Endothelial cell of umbilical vein (primary cell): ENCODE measurements around the gene FBN3. TPM values are rescaled to one million over a fixed set of nuclear protein-coding genes. Genes with fewer than 3 reads are reported as not detected.

Experiments
- BruUV-seq: library from RNA; stranded (reverse); fragments of 400-500 nt; replicated peaks from 2 replicates; lab custom pipeline; 2021; lab: Mats Ljungman, UMichigan
- CTCF ChIA-PET: fragments of 300-600, 350-600 bp; sonication (Branson Sonifier 250); formaldehyde crosslinking; loops from one replicate; lab custom pipeline; 2021; ENCODE audit warnings: antibody characterized with exemption, inconsistent platforms; lab: Charles Lee
- POLR2A ChIA-PET: fragments of 300-600, 350-600 bp; sonication (Branson Sonifier 250); formaldehyde crosslinking; loops from one replicate; lab custom pipeline; 2021; ENCODE audit warnings: antibody characterized with exemption, inconsistent platforms; lab: Charles Lee
- DNase-seq: peaks from one replicate; pipeline ENCODE4 v3.0.0-alpha.2; 2011; ENCODE audit warnings: low read depth, low spot score
- FAIRE-seq: peaks from 2 replicates; lab custom pipeline; 2011; peaks lifted over from hg19 to GRCh38; lab: Jason Lieb, UNC
- H2AFZ ChIP-seq: 2 replicates; pipeline ENCODE4 v1.6.0; 2012; ENCODE audit warnings: low read depth, low read length, control low read depth, inconsistent platforms
- H3K27ac ChIP-seq: 2 replicates; pipeline ENCODE4 v1.5.1; 2011; ENCODE audit warnings: low read depth, mild to moderate bottlenecking, control low read depth, low read length, moderate library complexity; ENCODE audit not compliant: insufficient read depth
- H3K27me3 ChIP-seq, 2 experiments: 2 replicates each; pipeline versions ENCODE4 v1.6.0 to v1.6.1; 2011; ENCODE audit warnings: low read length in 2 of 2, mixed read lengths in 1 of 2; ENCODE audit not compliant: control insufficient read depth in 2 of 2, insufficient read depth in 2 of 2
- H3K36me3 ChIP-seq, 2 experiments: 2 replicates in 1 of 2; 3 replicates in 1 of 2; pipeline ENCODE4 v1.5.1; 2011; ENCODE audit warnings: low read length in 2 of 2, mild to moderate bottlenecking in 1 of 2, moderate library complexity in 1 of 2; ENCODE audit not compliant: control insufficient read depth in 2 of 2, insufficient read depth in 2 of 2; ENCODE audit errors: extremely low read depth in 1 of 2
- H3K4me1 ChIP-seq: 3 replicates; pipeline ENCODE4 v1.5.1; 2011; ENCODE audit warnings: mild to moderate bottlenecking, low read length; ENCODE audit not compliant: control insufficient read depth, insufficient read depth; ENCODE audit errors: extremely low read depth
- H3K4me2 ChIP-seq: 2 replicates; pipeline ENCODE4 v1.6.1; 2011; ENCODE audit warnings: low read length, control low read depth, mixed read lengths; ENCODE audit not compliant: insufficient read depth
- H3K4me3 ChIP-seq, 3 experiments: fragments of 200-600 bp in 1 of 3; sonication (generic), shearing (Covaris generic) in 1 of 3; replicated peaks in 1 of 3; 2 replicates each; pipeline ENCODE4 v1.5.1; 2011 to 2016; ENCODE audit warnings: control low read depth in 3 of 3, low read length in 3 of 3, mild to moderate bottlenecking in 2 of 3, inconsistent platforms in 1 of 3, low read depth in 1 of 3, moderate library complexity in 1 of 3; ENCODE audit not compliant: insufficient read depth in 1 of 3
- H3K79me2 ChIP-seq: 2 replicates; pipeline ENCODE4 v1.6.0; 2012; ENCODE audit warnings: low read length, inconsistent platforms; ENCODE audit not compliant: control insufficient read depth, insufficient read depth
- H3K9ac ChIP-seq: replicated peaks from 2 replicates; pipeline ENCODE3; 2011; ENCODE audit warnings: low read length, control low read depth; ENCODE audit not compliant: insufficient read depth; ENCODE audit errors: extremely low read depth
- H3K9me1 ChIP-seq: replicated peaks from 3 replicates; pipeline ENCODE4 v1.6.0; 2011; ENCODE audit warnings: mild to moderate bottlenecking, low read length; ENCODE audit not compliant: control insufficient read depth, insufficient read depth; ENCODE audit errors: extremely low read depth
- H3K9me3 ChIP-seq: replicated peaks from 2 replicates; pipeline ENCODE4 v1.5.1; 2012; ENCODE audit warnings: low read length, inconsistent platforms; ENCODE audit not compliant: control insufficient read depth, insufficient read depth
- H4K20me1 ChIP-seq: replicated peaks from 2 replicates; pipeline ENCODE3; 2011; ENCODE audit warnings: mild to moderate bottlenecking, low read length; ENCODE audit not compliant: control insufficient read depth, insufficient read depth; ENCODE audit errors: extremely low read depth
- EZH2 ChIP-seq: IDR thresholded peaks from 2 replicates; pipeline ENCODE4 v1.6.1; 2012; ENCODE audit warnings: borderline replicate concordance, low read depth, mild to moderate bottlenecking, moderate library complexity, low read length, inconsistent platforms; ENCODE audit not compliant: severe bottlenecking
- FOS ChIP-seq: IDR thresholded peaks from 2 replicates; pipeline ENCODE4 v1.6.1; 2011; ENCODE audit warnings: mild to moderate bottlenecking, low read length, moderate library complexity, borderline replicate concordance; ENCODE audit not compliant: insufficient read depth
- GATA2 ChIP-seq: IDR thresholded peaks from 2 replicates; pipeline ENCODE4 v1.7.0; 2011; ENCODE audit warnings: low read depth, mild to moderate bottlenecking, moderate library complexity, mixed read lengths, low read length; ENCODE audit not compliant: insufficient read length, insufficient read depth
- JUN ChIP-seq: IDR thresholded peaks from 2 replicates; pipeline ENCODE4 v1.6.1; 2011; ENCODE audit warnings: borderline replicate concordance, low read depth; ENCODE audit not compliant: insufficient read length, insufficient read depth
- MYC ChIP-seq: IDR thresholded peaks from one replicate; pipeline ENCODE4 v1.6.1; 2011; ENCODE audit warnings: mild to moderate bottlenecking, low read depth, low read length
- POLR2A ChIP-seq: IDR thresholded peaks from 2 replicates; pipeline ENCODE4 v1.6.1; 2012; ENCODE audit warnings: low read depth, mild to moderate bottlenecking, control low read depth, low read length
- POLR2AphosphoS5 ChIP-seq: IDR thresholded peaks from 2 replicates; pipeline ENCODE4 v1.6.1; 2012; ENCODE audit warnings: low read depth, mild to moderate bottlenecking, control low read depth, low read length, moderate library complexity; ENCODE audit not compliant: insufficient read depth
- dilution Hi-C: fragments of 300-500 bp; cut with MboI; formaldehyde crosslinking; loops from one replicate; pipeline ENCODE4 v1.15.0; 2019; ENCODE audit warnings: low sequenced_read_pairs; ENCODE audit not compliant: extremely low pct_ligation_motif_present
- intact Hi-C: fragments of 100-400 bp; cut with micrococcal nuclease; formaldehyde crosslinking; loops from one replicate; pipeline ENCODE4 v1.10.0; 2022
- polyA plus RNA-seq, 4 experiments: library from polyadenylated mRNA; depleted of rRNA in 3 of 4; stranded (reverse) in 3 of 4; unstranded in 1 of 4; fragments of >200 nt; gene quantifications; 2 replicates each; pipeline versions ENCODE4 v1.2.1 to v1.2.3, GENCODE V29; 2011 to 2012; ENCODE audit warnings: missing spikeins in 1 of 4
- total RNA-seq: library from RNA; stranded (reverse); gene quantifications from 2 replicates; pipeline ENCODE4 v1.2.3, GENCODE V29; 2021
- TF ChIP-seq, protein P1 (sequence below), 2 donors: IDR thresholded peaks; 1 replicate in 1 of 2; 2 replicates in 1 of 2; pipeline ENCODE4 v1.5.1; 2011; ENCODE audit warnings: low read length in 2 of 2, mild to moderate bottlenecking in 2 of 2, moderate library complexity in 2 of 2, control low read depth in 1 of 2, inconsistent platforms in 1 of 2, low read depth in 1 of 2; ENCODE audit not compliant: insufficient read depth in 1 of 2; ENCODE audit errors: extremely low read depth in 1 of 2
- TF ChIP-seq, protein P2 (sequence below): IDR thresholded peaks from 2 replicates; pipeline ENCODE4 v1.6.1; 2011; ENCODE audit not compliant: insufficient read depth, insufficient read length

The FBN3 gene
- total and polyA plus RNA-seq, 2 donors (not counting 3 experiments of a cell fraction or from before 2014, with no cell fraction given), result not detected

DNA sequence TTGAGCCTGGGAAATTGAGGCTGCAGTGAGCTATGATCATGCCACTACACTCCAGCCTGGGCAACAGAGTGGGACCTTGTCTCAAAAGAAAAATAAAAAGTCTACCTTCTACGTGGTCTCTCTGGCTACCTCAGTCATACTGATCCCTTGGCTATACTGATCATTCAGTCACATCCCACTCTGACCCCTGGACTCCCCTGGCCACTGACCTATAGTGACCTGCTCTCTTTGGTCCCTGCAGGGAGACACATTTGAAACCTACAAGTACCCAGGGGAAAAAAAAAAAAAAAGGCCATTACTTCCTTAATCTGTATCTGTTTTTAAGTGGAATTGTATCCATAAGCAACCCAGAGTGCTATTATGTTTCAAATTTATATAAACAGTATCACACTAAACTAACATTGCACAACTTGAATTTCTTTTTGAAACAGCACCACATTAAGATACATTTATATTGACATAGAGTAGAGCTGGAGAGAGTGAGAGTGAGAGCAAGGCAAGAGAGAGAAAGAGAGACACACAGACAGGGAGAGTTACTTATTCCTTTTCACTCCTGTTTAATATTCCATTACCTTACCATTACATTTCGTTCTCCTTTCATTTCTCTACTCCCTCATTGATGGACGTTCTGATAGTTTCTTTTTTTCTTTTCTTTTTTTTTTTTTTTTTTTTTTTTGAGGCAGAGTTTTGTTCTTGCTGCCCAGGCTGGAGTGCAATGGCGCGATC lies 36.1 kb upstream of the FBN3 start:
- H3K36me3 ChIP-seq, result no peaks in the 10 kb centered on the region
- no peaks in the 10 kb centered on the region for H3K9me1 ChIP-seq
- FAIRE-seq, result no peak
- ChIA-PET POLR2A (no interaction called here), CTCF (interaction anchor here (1.3 kb wide), 1 partner anchor 215 kb away, joined by 3 read pairs; no protein-coding TSS in a partner anchor)
- H3K4me3 ChIP-seq, result no peak overlapping the region
- no peak overlapping the region for H3K9ac ChIP-seq
- no TSS peak for BruUV-seq
- dilution Hi-C loops, result no loop called here
- DNase-seq, result no peak
- TF ChIP-seq, protein P1, sequence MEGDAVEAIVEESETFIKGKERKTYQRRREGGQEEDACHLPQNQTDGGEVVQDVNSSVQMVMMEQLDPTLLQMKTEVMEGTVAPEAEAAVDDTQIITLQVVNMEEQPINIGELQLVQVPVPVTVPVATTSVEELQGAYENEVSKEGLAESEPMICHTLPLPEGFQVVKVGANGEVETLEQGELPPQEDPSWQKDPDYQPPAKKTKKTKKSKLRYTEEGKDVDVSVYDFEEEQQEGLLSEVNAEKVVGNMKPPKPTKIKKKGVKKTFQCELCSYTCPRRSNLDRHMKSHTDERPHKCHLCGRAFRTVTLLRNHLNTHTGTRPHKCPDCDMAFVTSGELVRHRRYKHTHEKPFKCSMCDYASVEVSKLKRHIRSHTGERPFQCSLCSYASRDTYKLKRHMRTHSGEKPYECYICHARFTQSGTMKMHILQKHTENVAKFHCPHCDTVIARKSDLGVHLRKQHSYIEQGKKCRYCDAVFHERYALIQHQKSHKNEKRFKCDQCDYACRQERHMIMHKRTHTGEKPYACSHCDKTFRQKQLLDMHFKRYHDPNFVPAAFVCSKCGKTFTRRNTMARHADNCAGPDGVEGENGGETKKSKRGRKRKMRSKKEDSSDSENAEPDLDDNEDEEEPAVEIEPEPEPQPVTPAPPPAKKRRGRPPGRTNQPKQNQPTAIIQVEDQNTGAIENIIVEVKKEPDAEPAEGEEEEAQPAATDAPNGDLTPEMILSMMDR (IDR thresholded peaks at IDR 0.05; ENCODE audit: extremely low read depth in 1 of 2, insufficient read depth in 1 of 2, low read depth in 1 of 2, low read length in 2 of 2), result no peak
- no peak for TF ChIP-seq JUN
- no peak for TF ChIP-seq GATA2
- no peak for TF ChIP-seq FOS
- no peak for TF ChIP-seq MYC
- TF ChIP-seq POLR2AphosphoS5, result no peak
- no peak for TF ChIP-seq EZH2
- TF ChIP-seq POLR2A, result no peak
- TF ChIP-seq, protein P2, sequence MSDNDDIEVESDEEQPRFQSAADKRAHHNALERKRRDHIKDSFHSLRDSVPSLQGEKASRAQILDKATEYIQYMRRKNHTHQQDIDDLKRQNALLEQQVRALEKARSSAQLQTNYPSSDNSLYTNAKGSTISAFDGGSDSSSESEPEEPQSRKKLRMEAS, result no peak
- H4K20me1 ChIP-seq, result no peaks in the 10 kb centered on the region
- H3K9me3 ChIP-seq, result no peaks in the 10 kb centered on the region
- H3K4me1 ChIP-seq, result no peaks in the 10 kb centered on the region
- intact Hi-C loops, result no loop called here
- no peak overlapping the region for H2AFZ ChIP-seq
- H3K4me2 ChIP-seq, result no peak overlapping the region
- no peaks in the 10 kb centered on the region for H3K79me2 ChIP-seq
- no peak overlapping the region for H3K27ac ChIP-seq
- H3K27me3 ChIP-seq, result no peaks in the 10 kb centered on the region
